GM20000 (cell line): ENCODE data around the gene AGL.

Source experiments
- DNase-seq: peaks from one replicate; pipeline ENCODE4 v3.0.0; 2012; ENCODE audit warnings: low spot score
- TF ChIP-seq, protein P1 (sequence below): IDR thresholded peaks from 2 replicates; pipeline ENCODE4 v1.5.1; 2012; ENCODE audit warnings: mild to moderate bottlenecking, control low read depth; ENCODE audit errors: extremely low read depth, missing control alignments

AGL gene

GRCh38 chr1:99858286-99858685, 8.1 kb downstream of the AGL start:
- TF ChIP-seq, protein P1, sequence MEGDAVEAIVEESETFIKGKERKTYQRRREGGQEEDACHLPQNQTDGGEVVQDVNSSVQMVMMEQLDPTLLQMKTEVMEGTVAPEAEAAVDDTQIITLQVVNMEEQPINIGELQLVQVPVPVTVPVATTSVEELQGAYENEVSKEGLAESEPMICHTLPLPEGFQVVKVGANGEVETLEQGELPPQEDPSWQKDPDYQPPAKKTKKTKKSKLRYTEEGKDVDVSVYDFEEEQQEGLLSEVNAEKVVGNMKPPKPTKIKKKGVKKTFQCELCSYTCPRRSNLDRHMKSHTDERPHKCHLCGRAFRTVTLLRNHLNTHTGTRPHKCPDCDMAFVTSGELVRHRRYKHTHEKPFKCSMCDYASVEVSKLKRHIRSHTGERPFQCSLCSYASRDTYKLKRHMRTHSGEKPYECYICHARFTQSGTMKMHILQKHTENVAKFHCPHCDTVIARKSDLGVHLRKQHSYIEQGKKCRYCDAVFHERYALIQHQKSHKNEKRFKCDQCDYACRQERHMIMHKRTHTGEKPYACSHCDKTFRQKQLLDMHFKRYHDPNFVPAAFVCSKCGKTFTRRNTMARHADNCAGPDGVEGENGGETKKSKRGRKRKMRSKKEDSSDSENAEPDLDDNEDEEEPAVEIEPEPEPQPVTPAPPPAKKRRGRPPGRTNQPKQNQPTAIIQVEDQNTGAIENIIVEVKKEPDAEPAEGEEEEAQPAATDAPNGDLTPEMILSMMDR, result no peak
- no peak for DNase-seq

- TF ChIP-seq, protein P1, result no peak
- no peak for DNase-seq
Observed at GRCh38 chr1:99858881-99859280, 8.7 kb downstream of the AGL start.

DNA sequence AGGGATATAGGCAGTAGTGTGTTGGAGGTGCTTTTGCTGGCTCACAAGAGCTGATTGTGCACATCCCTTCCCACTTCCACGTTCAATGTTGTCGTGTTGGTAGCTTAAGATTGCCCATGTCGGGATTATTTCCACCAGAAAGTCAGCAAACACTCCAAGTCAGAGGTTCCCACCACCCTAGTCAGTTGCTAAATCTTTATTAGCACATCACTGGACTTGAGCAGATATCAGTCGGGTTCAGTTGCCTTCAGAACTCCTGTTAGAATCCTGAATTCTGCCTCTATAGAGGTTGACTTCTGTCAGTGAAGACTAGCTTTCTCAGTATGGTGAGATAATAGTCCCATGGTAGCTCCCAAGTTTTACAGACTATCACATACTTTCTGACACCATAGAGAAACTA, 10.5 kb downstream of the AGL start:
- DNase-seq, result no peak

DNA sequence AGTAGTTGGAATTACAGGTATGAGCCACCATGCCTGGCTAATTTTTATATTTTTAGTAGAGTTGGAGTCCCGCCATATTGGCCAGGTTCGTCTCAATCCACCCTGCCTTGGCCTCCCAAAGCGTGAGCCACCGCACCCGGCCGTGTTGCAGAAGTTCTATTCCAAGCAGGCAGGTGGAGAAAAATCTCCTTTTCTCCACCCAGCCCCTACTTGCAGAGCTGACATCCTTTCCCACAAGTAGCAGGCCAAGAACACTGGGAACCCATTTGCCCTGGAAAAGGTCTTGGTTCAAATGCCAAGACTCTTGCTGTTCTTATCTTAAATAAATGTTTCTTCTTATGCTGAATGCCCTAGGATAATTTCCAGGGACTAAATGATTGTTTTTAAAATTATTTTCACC, 17.5 kb downstream of the AGL start:
- TF ChIP-seq, protein P1, result no peak
- no peak for DNase-seq

More for the DNA sequence above, 10.5 kb downstream of the AGL start:
- TF ChIP-seq, protein P1, result no peak

- TF ChIP-seq, protein P1, result no peak
- no peak for DNase-seq
Observed at GRCh38 chr1:99869304-99869703, 19.1 kb downstream of the AGL start.

GRCh38 chr1:99869723-99870122, 19.6 kb downstream of the AGL start:
- DNase-seq, result no peak
- TF ChIP-seq, protein P1, result no peak

GRCh38 chr1:99872063-99872462, 21.9 kb downstream of the AGL start:
- TF ChIP-seq, protein P1, result no peak
- no peak for DNase-seq
